Hepatocyte (in vitro differentiated cells): ENCODE measurements around the gene ELOVL5. TPM values are rescaled to one million over a fixed set of nuclear protein-coding genes. Genes with fewer than 3 reads are reported as not detected.

ENCODE experiments used
- DNase-seq: peaks from one replicate; pipeline ENCODE4 v3.0.0-alpha.2; 2016; ENCODE audit warnings: low spot score
- H2AFZ ChIP-seq: fragments of 200-600 bp; sonication (generic); 2 replicates; pipeline ENCODE4 v1.6.0; 2016; ENCODE audit warnings: antibody characterized with exemption, mild to moderate bottlenecking
- H3K27ac ChIP-seq: fragments of 200-600 bp; sonication (generic); 2 replicates; pipeline ENCODE4 v1.5.1; 2016; ENCODE audit warnings: mild to moderate bottlenecking
- H3K27me3 ChIP-seq: fragments of 200-600 bp; sonication (generic); 2 replicates; pipeline ENCODE4 v1.6.1; 2016
- H3K36me3 ChIP-seq: fragments of 200-600 bp; sonication (generic); replicated peaks from 2 replicates; pipeline ENCODE4 v1.5.1; 2016; ENCODE audit warnings: low read depth; ENCODE audit not compliant: insufficient read depth
- H3K4me1 ChIP-seq: fragments of 200-600 bp; sonication (generic); 2 replicates; pipeline ENCODE4 v1.5.1; 2016; ENCODE audit warnings: mild to moderate bottlenecking, moderate library complexity; ENCODE audit not compliant: insufficient read depth
- H3K4me2 ChIP-seq: fragments of 200-600 bp; sonication (generic); 2 replicates; pipeline ENCODE4 v1.6.0; 2016
- H3K4me3 ChIP-seq: fragments of 200-600 bp; sonication (generic); 2 replicates; pipeline ENCODE4 v1.5.1; 2016; ENCODE audit warnings: mild to moderate bottlenecking
- H3K79me2 ChIP-seq: fragments of 200-600 bp; sonication (generic); 2 replicates; pipeline ENCODE4 v1.6.0; 2017; ENCODE audit warnings: mild to moderate bottlenecking
- H3K9me2 ChIP-seq: fragments of 200-600 bp; sonication (generic); replicated peaks from 2 replicates; pipeline ENCODE4 v1.6.0; 2017; ENCODE audit warnings: mild to moderate bottlenecking; ENCODE audit not compliant: insufficient read depth
- H3K9me3 ChIP-seq: fragments of 200-600 bp; sonication (generic); 2 replicates; pipeline ENCODE4 v1.5.1; 2016; ENCODE audit warnings: low read depth, mild to moderate bottlenecking
- H4K20me1 ChIP-seq: fragments of 200-600 bp; sonication (generic); 2 replicates; pipeline ENCODE4 v1.6.0; 2016; ENCODE audit warnings: mild to moderate bottlenecking; ENCODE audit not compliant: insufficient read depth, poor library complexity, severe bottlenecking
- EZH2 ChIP-seq: fragments of 200-600 bp; sonication (generic); IDR thresholded peaks from 2 replicates; pipeline ENCODE4 v1.6.1; 2016; ENCODE audit warnings: antibody characterized with exemption, mild to moderate bottlenecking, borderline replicate concordance
- EZH2phosphoT487 ChIP-seq: fragments of 200-600 bp; sonication (generic); IDR thresholded peaks from one replicate; pipeline ENCODE4 v1.6.1; 2018; ENCODE audit warnings: antibody characterized with exemption, mild to moderate bottlenecking, low read depth, moderate library complexity; ENCODE audit not compliant: unreplicated experiment, severe bottlenecking
- WGBS: methylation state at CpG from one replicate; pipeline ENCODE4 v1.1.6; 2016; ENCODE audit warnings: low lambda C conversion rate; ENCODE audit errors: missing lambda C conversion rate; 5-methylcytosine and 5-hydroxymethylcytosine counted together
- polyA plus RNA-seq: library from polyadenylated mRNA; unstranded; fragments of >200 nt; fragmentation: Nextera tagmentation; extraction: Ambion mirVana; gene quantifications from 2 replicates; pipeline ENCODE4 v1.2.1, GENCODE V29; 2016
- total RNA-seq: library from RNA; depleted of rRNA; stranded (reverse); fragments of >200 nt; gene quantifications from 2 replicates; pipeline ENCODE4 v1.2.3, GENCODE V29; 2014
- TF ChIP-seq, protein P1 (sequence below): fragments of 200-600 bp; sonication (generic); IDR thresholded peaks from 2 replicates; pipeline ENCODE4 v1.5.1; 2016; ENCODE audit warnings: antibody characterized with exemption, mild to moderate bottlenecking; ENCODE audit not compliant: poor library complexity

The ELOVL5 gene
- total and polyA plus RNA-seq, 2 experiments from 2014 or later: 144 to 156 TPM

- H3K27me3 ChIP-seq: no peaks in the 10 kb centered on the region
- peaks cover 26% of the 10 kb centered on the region for H4K20me1 ChIP-seq
- no peak overlapping the region for H3K4me2 ChIP-seq
- H3K36me3 ChIP-seq: no peaks in the 10 kb centered on the region
- no peak overlapping the region for H2AFZ ChIP-seq
- peaks cover 57% of the 10 kb centered on the region for H3K79me2 ChIP-seq
- no peaks in the 10 kb centered on the region for H3K9me2 ChIP-seq
- TF ChIP-seq EZH2: no peak
- TF ChIP-seq, protein P1, sequence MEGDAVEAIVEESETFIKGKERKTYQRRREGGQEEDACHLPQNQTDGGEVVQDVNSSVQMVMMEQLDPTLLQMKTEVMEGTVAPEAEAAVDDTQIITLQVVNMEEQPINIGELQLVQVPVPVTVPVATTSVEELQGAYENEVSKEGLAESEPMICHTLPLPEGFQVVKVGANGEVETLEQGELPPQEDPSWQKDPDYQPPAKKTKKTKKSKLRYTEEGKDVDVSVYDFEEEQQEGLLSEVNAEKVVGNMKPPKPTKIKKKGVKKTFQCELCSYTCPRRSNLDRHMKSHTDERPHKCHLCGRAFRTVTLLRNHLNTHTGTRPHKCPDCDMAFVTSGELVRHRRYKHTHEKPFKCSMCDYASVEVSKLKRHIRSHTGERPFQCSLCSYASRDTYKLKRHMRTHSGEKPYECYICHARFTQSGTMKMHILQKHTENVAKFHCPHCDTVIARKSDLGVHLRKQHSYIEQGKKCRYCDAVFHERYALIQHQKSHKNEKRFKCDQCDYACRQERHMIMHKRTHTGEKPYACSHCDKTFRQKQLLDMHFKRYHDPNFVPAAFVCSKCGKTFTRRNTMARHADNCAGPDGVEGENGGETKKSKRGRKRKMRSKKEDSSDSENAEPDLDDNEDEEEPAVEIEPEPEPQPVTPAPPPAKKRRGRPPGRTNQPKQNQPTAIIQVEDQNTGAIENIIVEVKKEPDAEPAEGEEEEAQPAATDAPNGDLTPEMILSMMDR: no peak
- TF ChIP-seq EZH2phosphoT487: no peak
- no peak overlapping the region for H3K27ac ChIP-seq
- WGBS: 81% methylated on average over 1 of the region's 1 CpG
- no peaks in the 10 kb centered on the region for H3K4me1 ChIP-seq
- H3K9me3 ChIP-seq: no peaks in the 10 kb centered on the region
- no peak overlapping the region for H3K4me3 ChIP-seq
- no peak for DNase-seq
Observed at GRCh38 chr6:53295176-53295575, 53.6 kb downstream of the ELOVL5 start.

GRCh38 chr6:53294611-53295010, 54.1 kb downstream of the ELOVL5 start:
- H3K79me2 ChIP-seq: peaks cover 51% of the 10 kb centered on the region
- 100% methylated on average over 1 of the region's 1 CpG for WGBS

DNA sequence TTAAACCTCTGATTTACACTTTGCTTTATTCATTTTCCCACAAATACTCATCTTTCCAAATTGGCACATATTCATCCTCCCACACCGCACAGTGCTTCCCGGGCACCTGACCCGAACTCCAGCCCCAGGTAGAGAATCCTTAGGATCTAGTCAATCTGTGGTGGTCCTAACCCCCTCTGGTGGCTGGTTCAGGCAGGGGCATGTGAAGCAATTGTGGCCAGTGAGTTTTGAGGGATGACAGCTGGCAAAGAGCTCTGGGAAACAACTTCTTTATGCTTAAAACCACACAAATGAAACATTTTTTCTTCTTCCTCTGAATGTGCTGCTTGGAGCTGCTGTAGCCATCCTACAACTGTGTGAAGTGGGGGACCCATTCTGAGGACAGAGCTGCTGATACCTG, 54.7 kb downstream of the ELOVL5 start:
- DNase-seq: no peak

More at GRCh38 chr6:53294611-53295010, 54.1 kb downstream of the ELOVL5 start:
- Histone ChIP-seq H3K27me3 (no peaks in the 10 kb centered on the region), H4K20me1 (peaks cover 23% of the 10 kb centered on the region), H2AFZ (no peak overlapping the region), H3K9me2 (no peaks in the 10 kb centered on the region), H3K4me2 (no peak overlapping the region), H3K36me3 (no peaks in the 10 kb centered on the region), H3K27ac (no peak overlapping the region), H3K4me3 (no peak overlapping the region), H3K4me1 (no peaks in the 10 kb centered on the region), H3K9me3 (no peaks in the 10 kb centered on the region)
- TF ChIP-seq, protein P1: no peak
- TF ChIP-seq EZH2phosphoT487: no peak
- DNase-seq: no peak

More for the DNA sequence above, 54.7 kb downstream of the ELOVL5 start:
- no peaks in the 10 kb centered on the region for H3K9me3 ChIP-seq
- H3K4me2 ChIP-seq: no peak overlapping the region
- no peaks in the 10 kb centered on the region for H3K4me1 ChIP-seq
- peaks cover 23% of the 10 kb centered on the region for H4K20me1 ChIP-seq
- no peaks in the 10 kb centered on the region for H3K36me3 ChIP-seq
- peaks cover 46% of the 10 kb centered on the region for H3K79me2 ChIP-seq
- no peaks in the 10 kb centered on the region for H3K27me3 ChIP-seq
- H3K9me2 ChIP-seq: no peaks in the 10 kb centered on the region
- H2AFZ ChIP-seq: no peak overlapping the region
- H3K27ac ChIP-seq: no peak overlapping the region
- H3K4me3 ChIP-seq: no peak overlapping the region
- WGBS: 63% methylated on average over 3 of the region's 3 CpGs
- TF ChIP-seq EZH2 (no peak), EZH2phosphoT487 (no peak)
- TF ChIP-seq, protein P1: peak; percentile 61
